ENCODE measurements around the gene DTNB. TPM values are rescaled to one million over a fixed set of nuclear protein-coding genes. Genes with fewer than 3 reads are reported as not detected.

The DTNB gene
- total and polyA plus RNA-seq, 2 donors (not counting 3 experiments of a cell fraction or from before 2014, with no cell fraction given): 11.5 to 17.0 TPM

DNA sequence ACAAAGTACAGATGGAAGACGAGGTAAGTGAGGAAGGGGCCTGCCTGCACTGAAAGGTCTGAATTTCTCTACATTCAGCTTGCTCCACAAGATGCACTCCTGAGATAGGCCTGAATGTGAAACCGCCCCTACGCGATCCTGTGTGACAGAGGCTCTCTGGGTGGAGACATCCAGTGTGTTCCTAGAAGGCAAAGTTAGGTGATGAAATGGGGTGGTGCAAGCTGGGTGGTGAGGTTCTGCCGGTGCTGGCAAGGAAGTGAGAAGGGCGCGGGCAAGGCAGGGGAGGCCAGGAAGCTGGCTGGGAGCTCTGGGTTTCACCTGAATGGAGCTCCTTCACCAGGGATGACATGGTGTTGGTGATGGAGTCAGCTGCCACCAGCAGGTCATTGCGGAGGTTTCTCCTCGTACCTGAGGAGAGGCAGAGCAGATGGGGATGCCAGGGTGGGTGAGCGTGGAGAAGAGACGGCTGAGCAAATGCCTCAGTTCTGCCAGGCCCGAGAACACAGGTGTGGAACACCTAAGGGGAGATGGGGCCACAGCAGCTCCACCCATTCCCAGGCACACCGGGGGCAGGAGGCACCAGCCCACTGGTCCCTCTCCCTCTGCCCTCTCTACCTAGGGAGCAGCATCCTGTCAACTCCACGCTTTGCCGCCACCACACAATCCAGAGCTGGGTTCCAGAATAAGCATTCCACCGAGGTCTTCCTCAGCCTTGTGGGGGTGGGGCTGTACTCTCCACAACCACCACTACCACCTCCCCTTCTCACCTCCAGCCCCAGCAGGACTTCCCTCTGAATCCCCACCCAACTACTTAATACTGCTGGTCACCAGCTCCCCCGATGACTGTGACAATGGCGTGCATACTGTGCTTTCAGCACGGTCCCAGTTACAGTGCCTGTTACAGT lies 286.2 kb downstream of the DTNB start:
- no peaks in the 10 kb centered on the region for H3K4me1 ChIP-seq (ENCODE audit: control insufficient read depth, extremely low read depth, insufficient read depth, low read length)
- H3K9ac ChIP-seq (replicated peaks; ENCODE audit: extremely low read depth, insufficient read depth, low read length): no peak overlapping the region
- H3K9me3 ChIP-seq (replicated peaks; ENCODE audit: control insufficient read depth, insufficient read depth, low read length): no peaks in the 10 kb centered on the region
- H3K27ac ChIP-seq (ENCODE audit: insufficient read depth, low read depth, low read length): no peak overlapping the region
- no peaks in the 10 kb centered on the region for H3K79me2 ChIP-seq (ENCODE audit: control insufficient read depth, insufficient read depth, low read length)
- TF ChIP-seq POLR2A (IDR thresholded peaks at IDR 0.05; ENCODE audit: low read depth, low read length): no peak
- TF ChIP-seq, protein P1, sequence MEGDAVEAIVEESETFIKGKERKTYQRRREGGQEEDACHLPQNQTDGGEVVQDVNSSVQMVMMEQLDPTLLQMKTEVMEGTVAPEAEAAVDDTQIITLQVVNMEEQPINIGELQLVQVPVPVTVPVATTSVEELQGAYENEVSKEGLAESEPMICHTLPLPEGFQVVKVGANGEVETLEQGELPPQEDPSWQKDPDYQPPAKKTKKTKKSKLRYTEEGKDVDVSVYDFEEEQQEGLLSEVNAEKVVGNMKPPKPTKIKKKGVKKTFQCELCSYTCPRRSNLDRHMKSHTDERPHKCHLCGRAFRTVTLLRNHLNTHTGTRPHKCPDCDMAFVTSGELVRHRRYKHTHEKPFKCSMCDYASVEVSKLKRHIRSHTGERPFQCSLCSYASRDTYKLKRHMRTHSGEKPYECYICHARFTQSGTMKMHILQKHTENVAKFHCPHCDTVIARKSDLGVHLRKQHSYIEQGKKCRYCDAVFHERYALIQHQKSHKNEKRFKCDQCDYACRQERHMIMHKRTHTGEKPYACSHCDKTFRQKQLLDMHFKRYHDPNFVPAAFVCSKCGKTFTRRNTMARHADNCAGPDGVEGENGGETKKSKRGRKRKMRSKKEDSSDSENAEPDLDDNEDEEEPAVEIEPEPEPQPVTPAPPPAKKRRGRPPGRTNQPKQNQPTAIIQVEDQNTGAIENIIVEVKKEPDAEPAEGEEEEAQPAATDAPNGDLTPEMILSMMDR (IDR thresholded peaks at IDR 0.05; ENCODE audit: extremely low read depth in 1 of 2, insufficient read depth in 1 of 2, low read depth in 1 of 2, low read length in 2 of 2): no peak
- TF ChIP-seq POLR2AphosphoS5 (IDR thresholded peaks at IDR 0.05; ENCODE audit: insufficient read depth, low read depth, low read length): no peak
- no peak for TF ChIP-seq EZH2 (IDR thresholded peaks at IDR 0.05; ENCODE audit: borderline replicate concordance, low read depth, low read length, severe bottlenecking)
- no peak for TF ChIP-seq GATA2 (IDR thresholded peaks at IDR 0.05; ENCODE audit: insufficient read depth, insufficient read length, low read depth, low read length)
- no peak for TF ChIP-seq MYC (IDR thresholded peaks at IDR 0.05; ENCODE audit: low read depth, low read length)
- no peak for TF ChIP-seq FOS (IDR thresholded peaks at IDR 0.05; ENCODE audit: borderline replicate concordance, insufficient read depth, low read length)
- no peak for TF ChIP-seq JUN (IDR thresholded peaks at IDR 0.05; ENCODE audit: borderline replicate concordance, insufficient read depth, insufficient read length, low read depth)
- TF ChIP-seq, protein P2, sequence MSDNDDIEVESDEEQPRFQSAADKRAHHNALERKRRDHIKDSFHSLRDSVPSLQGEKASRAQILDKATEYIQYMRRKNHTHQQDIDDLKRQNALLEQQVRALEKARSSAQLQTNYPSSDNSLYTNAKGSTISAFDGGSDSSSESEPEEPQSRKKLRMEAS (IDR thresholded peaks at IDR 0.05; ENCODE audit: insufficient read depth, insufficient read length): no peak
- H3K4me2 ChIP-seq (ENCODE audit: insufficient read depth, low read length): no peak overlapping the region
- no peaks in the 10 kb centered on the region for H3K27me3 ChIP-seq (ENCODE audit: control insufficient read depth in 2 of 2, insufficient read depth in 2 of 2, low read length in 2 of 2)
- H4K20me1 ChIP-seq (replicated peaks; ENCODE audit: control insufficient read depth, extremely low read depth, insufficient read depth, low read length): no peaks in the 10 kb centered on the region
- no TSS peak for BruUV-seq (replicated peaks)
- H3K36me3 ChIP-seq (ENCODE audit: control insufficient read depth in 2 of 2, extremely low read depth in 1 of 2, insufficient read depth in 2 of 2, low read length in 2 of 2): no peaks in the 10 kb centered on the region
- dilution Hi-C loops (cut with MboI; ENCODE audit: extremely low pct_ligation_motif_present, low sequenced_read_pairs) (no loop called here), intact Hi-C loops (cut with micrococcal nuclease) (no loop called here)
- no peak for FAIRE-seq
- no peaks in the 10 kb centered on the region for H3K9me1 ChIP-seq (replicated peaks; ENCODE audit: control insufficient read depth, extremely low read depth, insufficient read depth, low read length)
- no peak overlapping the region for H3K4me3 ChIP-seq (replicated peaks in 1 of 3; ENCODE audit: insufficient read depth in 1 of 3, low read depth in 1 of 3, low read length in 3 of 3)
- no peak overlapping the region for H2AFZ ChIP-seq (ENCODE audit: low read depth, low read length)
- ChIA-PET CTCF (interaction anchor here (3.3 kb wide), 1 partner anchor 11 kb away, joined by 15 read pairs; no protein-coding TSS in a partner anchor), POLR2A (interaction anchor here (0.6 kb wide), 1 partner anchor 41 kb away, joined by 3 read pairs; no protein-coding TSS in a partner anchor)
- no peak for DNase-seq (ENCODE audit: low read depth, low spot score)
